CD4-positive, alpha-beta memory T cell (primary cell): Measurements from ENCODE around the gene ADAM15. TPM values are rescaled to one million over a fixed set of nuclear protein-coding genes. Genes with fewer than 3 reads are reported as not detected.

Experiments
- CTCF ChIA-PET: fragments of 350-600 bp; sonication (Branson Sonifier 250); formaldehyde crosslinking; loops from one replicate; lab custom pipeline; 2021; ENCODE audit warnings: inconsistent platforms; ENCODE audit not compliant: partially characterized antibody; lab: Charles Lee
- POLR2A ChIA-PET: fragments of 350-600 bp; sonication (Branson Sonifier 250); formaldehyde crosslinking; loops from one replicate; lab custom pipeline; 2021; ENCODE audit not compliant: partially characterized antibody; lab: Charles Lee
- DNase-seq, 5 donors: peaks; one replicate each; pipeline versions ENCODE4 v3.0.0 to v3.0.0-alpha.2; 2020 to 2022; ENCODE audit warnings: mixed read lengths in 1 of 5
- H3K27ac ChIP-seq: one replicate; pipeline ENCODE4 v1.7.0; 2013; ENCODE audit warnings: low read depth, low read length
- H3K27me3 ChIP-seq: 2 replicates; pipeline ENCODE4 v1.7.0; 2013; ENCODE audit warnings: mild to moderate bottlenecking, low read length, moderate library complexity; ENCODE audit not compliant: insufficient read depth
- H3K36me3 ChIP-seq: 2 replicates; pipeline ENCODE4 v1.7.0; 2013; ENCODE audit warnings: mild to moderate bottlenecking, low read length, moderate library complexity; ENCODE audit not compliant: insufficient read depth
- H3K4me1 ChIP-seq: 2 replicates; pipeline ENCODE4 v1.7.0; 2013; ENCODE audit warnings: mild to moderate bottlenecking, low read length, moderate library complexity; ENCODE audit not compliant: insufficient read depth
- H3K4me3 ChIP-seq, 2 donors: one replicate each; pipeline ENCODE4 v1.7.0; 2013; ENCODE audit warnings: low read length in 2 of 2, mild to moderate bottlenecking in 1 of 2
- H3K9me3 ChIP-seq, 2 donors: one replicate each; pipeline ENCODE4 v1.7.0; 2013; ENCODE audit warnings: low read length in 2 of 2, control low read depth in 1 of 2; ENCODE audit not compliant: control insufficient read depth in 1 of 2
- H3K27ac Mint-ChIP-seq, 7 donors: one replicate each; pipeline ENCODE4 v1.8.0; 2020 to 2021; ENCODE audit warnings: mixed read lengths in 7 of 7, mild to moderate bottlenecking in 6 of 7, inconsistent platforms in 3 of 7, moderate library complexity in 3 of 7
- H3K27me3 Mint-ChIP-seq, 2 donors: one replicate each; pipeline ENCODE4 v1.8.0; 2020 to 2021; ENCODE audit warnings: mixed read lengths in 2 of 2
- H3K36me3 Mint-ChIP-seq, 2 donors: one replicate each; pipeline ENCODE4 v1.8.0; 2020 to 2021; ENCODE audit warnings: mixed read lengths in 2 of 2, inconsistent platforms in 1 of 2, mild to moderate bottlenecking in 1 of 2
- H3K4me1 Mint-ChIP-seq, 4 donors: one replicate each; pipeline ENCODE4 v1.8.0; 2020 to 2021; ENCODE audit warnings: mixed read lengths in 4 of 4, mild to moderate bottlenecking in 1 of 4
- H3K4me3 Mint-ChIP-seq, 8 donors: one replicate each; pipeline ENCODE4 v1.8.0; 2020 to 2021; ENCODE audit warnings: mixed read lengths in 8 of 8, mild to moderate bottlenecking in 7 of 8, moderate library complexity in 6 of 8, inconsistent platforms in 3 of 8
- H3K9me3 Mint-ChIP-seq, 8 donors: one replicate each; pipeline ENCODE4 v1.8.0; 2020 to 2021; ENCODE audit warnings: mixed read lengths in 8 of 8, mild to moderate bottlenecking in 5 of 8, inconsistent platforms in 3 of 8, moderate library complexity in 1 of 8
- intact Hi-C: fragments of 100-400 bp; cut with micrococcal nuclease; formaldehyde crosslinking; loops from one replicate; pipeline ENCODE4 v1.15.1; 2023
- polyA plus RNA-seq, 2 donors: library from polyadenylated mRNA; unstranded; fragments of 300-500 nt; fragmentation: Illumina TruSeq; gene quantifications; one replicate each; pipeline ENCODE4 v1.2.3, GENCODE V29; 2021
- total RNA-seq, 2 experiments: library from RNA; stranded (reverse); gene quantifications; one replicate each; pipeline ENCODE4 v1.2.3, GENCODE V29; 2021

Gene ADAM15
- total and polyA plus RNA-seq, 4 experiments from 2014 or later, result 14.8 to 39.8 (median 25.9) TPM

GRCh38 chr1:155068599-155068998 lies 17.5 kb downstream of the ADAM15 start:
- no peaks in the 10 kb centered on the region for H3K27me3 Mint-ChIP-seq
- Histone ChIP-seq H3K4me3 (no peak overlapping the region), H3K27me3 (no peaks in the 10 kb centered on the region), H3K36me3 (no peaks in the 10 kb centered on the region), H3K27ac (no peak overlapping the region), H3K4me1 (peaks cover 38% of the 10 kb centered on the region), H3K9me3 (no peaks in the 10 kb centered on the region)
- H3K4me1 Mint-ChIP-seq, result peaks cover 19 to 60% (median 33%) of the 10 kb centered on the region in 4 donors
- intact Hi-C loops, result loop anchor here (10.0 kb wide), 1 partner anchor 304 kb away; no protein-coding TSS in a partner anchor
- peak overlapping the region in 1 of 7 donors; percentile 80 for H3K27ac Mint-ChIP-seq
- no peaks in the 10 kb centered on the region for H3K9me3 Mint-ChIP-seq
- peaks cover 11 to 17% of the 10 kb centered on the region in 2 donors for H3K36me3 Mint-ChIP-seq
- POLR2A ChIA-PET, result interaction anchor here (0.5 kb wide), 1 partner anchor 601 kb away, joined by 3 read pairs; no protein-coding TSS in a partner anchor
- CTCF ChIA-PET, result interaction anchor here (6.7 kb wide), 1 partner anchor 16 kb away, joined by 74 read pairs; no protein-coding TSS in a partner anchor
- peak overlapping the region in 1 of 8 donors; percentile 42 for H3K4me3 Mint-ChIP-seq
- DNase-seq, result no peak

- intact Hi-C loops, result loop anchor here (10.0 kb wide), 1 partner anchor 305 kb away; no protein-coding TSS in a partner anchor
- POLR2A ChIA-PET, result interaction anchor here (2.9 to 3.9 kb wide), 2 partner anchors 11 to 16 kb away, joined by 16 to 19 read pairs; no protein-coding TSS in a partner anchor
- no peaks in the 10 kb centered on the region for H3K9me3 Mint-ChIP-seq
Measured at GRCh38 chr1:155069551-155070157, 18.5 kb downstream of the ADAM15 start.

GRCh38 chr1:155070158-155070621 lies 19.1 kb downstream of the ADAM15 start:
- Histone ChIP-seq H3K27me3 (no peaks in the 10 kb centered on the region), H3K9me3 (no peaks in the 10 kb centered on the region), H3K27ac (no peak overlapping the region), H3K4me1 (peaks cover 30% of the 10 kb centered on the region), H3K36me3 (no peaks in the 10 kb centered on the region), H3K4me3 (peak overlapping the region; percentile 14 to 40)
- peaks cover 11 to 16% of the 10 kb centered on the region in 2 donors for H3K36me3 Mint-ChIP-seq
- no peaks in the 10 kb centered on the region for H3K9me3 Mint-ChIP-seq
- no peak overlapping the region for H3K27ac Mint-ChIP-seq
- H3K4me1 Mint-ChIP-seq, result peaks cover 14 to 56% (median 31%) of the 10 kb centered on the region in 4 donors
- DNase-seq, result no peak
- CTCF ChIA-PET, result interaction anchor here (0.7 to 2.5 kb wide), 7 partner anchors 9 to 26 kb away, joined by 3 to 9 read pairs (median 4); no protein-coding TSS in a partner anchor
- intact Hi-C loops, result no loop called here
- POLR2A ChIA-PET, result interaction anchor here (0.7 to 3.9 kb wide), 4 partner anchors 10 to 53 kb away, joined by 3 to 19 read pairs (median 10); partner anchors contain the start of gene ADAM15
- peak overlapping the region in 2 of 8 donors; percentile 15 to 60 for H3K4me3 Mint-ChIP-seq
- H3K27me3 Mint-ChIP-seq, result no peaks in the 10 kb centered on the region

More at GRCh38 chr1:155069551-155070157, 18.5 kb downstream of the ADAM15 start:
- Mint-ChIP-seq H3K4me1 (peaks cover 16 to 59% (median 33%) of the 10 kb centered on the region in 4 donors), H3K4me3 (no peak overlapping the region), H3K36me3 (peaks cover 11 to 16% of the 10 kb centered on the region in 2 donors), H3K27ac (peak overlapping the region in 1 of 7 donors; percentile 68), H3K27me3 (no peaks in the 10 kb centered on the region)
- Histone ChIP-seq H3K27ac (no peak overlapping the region), H3K9me3 (no peaks in the 10 kb centered on the region), H3K4me1 (peaks cover 35% of the 10 kb centered on the region), H3K4me3 (no peak overlapping the region), H3K27me3 (no peaks in the 10 kb centered on the region), H3K36me3 (no peaks in the 10 kb centered on the region)
- CTCF ChIA-PET, result interaction anchor here (1.0 to 2.5 kb wide), 3 partner anchors 8 to 15 kb away, joined by 4 to 9 read pairs (median 9); no protein-coding TSS in a partner anchor
- DNase-seq, result no peak

- peak; percentile 73 to 87 (median 79) for DNase-seq
- intact Hi-C loops, result loop anchor here (1.0 kb wide), 2 partner anchors 8 to 9 kb away; partner anchors contain the start of gene EFNA4
- no peaks in the 10 kb centered on the region for H3K27me3 ChIP-seq
- Mint-ChIP-seq H3K4me1 (peaks cover 14 to 55% (median 32%) of the 10 kb centered on the region in 4 donors), H3K4me3 (peak overlapping the region in 7 of 8 donors; percentile 10 to 68 (median 60)), H3K9me3 (no peaks in the 10 kb centered on the region), H3K27ac (peak overlapping the region in 2 of 7 donors; percentile 13 to 80), H3K27me3 (no peaks in the 10 kb centered on the region), H3K36me3 (peaks cover 11 to 16% of the 10 kb centered on the region in 2 donors)
- CTCF ChIA-PET, result interaction anchor here (0.7 to 2.6 kb wide), 10 partner anchors 9 to 54 kb away, joined by 3 to 10 read pairs (median 4); no protein-coding TSS in a partner anchor
- peak overlapping the region; percentile 14 to 40 for H3K4me3 ChIP-seq
- POLR2A ChIA-PET, result interaction anchor here (0.7 to 3.9 kb wide), 4 partner anchors 9 to 54 kb away, joined by 3 to 19 read pairs (median 10); partner anchors contain the start of gene ADAM15
- H3K4me1 ChIP-seq, result peaks cover 30% of the 10 kb centered on the region
- H3K36me3 ChIP-seq, result no peaks in the 10 kb centered on the region
- no peaks in the 10 kb centered on the region for H3K9me3 ChIP-seq
- no peak overlapping the region for H3K27ac ChIP-seq
Measured at GRCh38 chr1:155070721-155071569, 19.8 kb downstream of the ADAM15 start.

GRCh38 chr1:155071701-155072100 lies 20.6 kb downstream of the ADAM15 start:
- Mint-ChIP-seq H3K9me3 (no peaks in the 10 kb centered on the region), H3K4me1 (peaks cover 10 to 52% (median 29%) of the 10 kb centered on the region in 4 donors), H3K4me3 (peak overlapping the region in 5 of 8 donors; percentile 24 to 68 (median 62)), H3K27ac (peak overlapping the region in 5 of 7 donors; percentile 13 to 80 (median 72)), H3K36me3 (peaks cover 11 to 15% of the 10 kb centered on the region in 2 donors), H3K27me3 (no peaks in the 10 kb centered on the region)
- DNase-seq, result no peak
- peaks cover 30% of the 10 kb centered on the region for H3K4me1 ChIP-seq
- H3K36me3 ChIP-seq, result no peaks in the 10 kb centered on the region
- ChIA-PET CTCF (interaction anchor here (0.6 to 2.6 kb wide), 6 partner anchors 12 to 54 kb away, joined by 3 to 10 read pairs (median 4); no protein-coding TSS in a partner anchor), POLR2A (interaction anchor here (2.0 to 3.9 kb wide), 3 partner anchors 8 to 13 kb away, joined by 12 to 19 read pairs (median 16); partner anchors contain the start of gene EFNA4)
- no peak overlapping the region for H3K4me3 ChIP-seq
- intact Hi-C loops, result loop anchor here (1.0 kb wide), 2 partner anchors 8 to 9 kb away; partner anchors contain the start of gene EFNA4
- H3K9me3 ChIP-seq, result no peaks in the 10 kb centered on the region
- H3K27me3 ChIP-seq, result no peaks in the 10 kb centered on the region
- no peak overlapping the region for H3K27ac ChIP-seq

- Histone ChIP-seq H3K36me3 (no peaks in the 10 kb centered on the region), H3K4me1 (peaks cover 30% of the 10 kb centered on the region), H3K4me3 (no peak overlapping the region), H3K27me3 (no peaks in the 10 kb centered on the region), H3K9me3 (no peaks in the 10 kb centered on the region), H3K27ac (no peak overlapping the region)
- ChIA-PET CTCF (interaction anchor here (0.6 to 4.2 kb wide), 6 partner anchors 12 to 28 kb away, joined by 3 to 26 read pairs (median 6); no protein-coding TSS in a partner anchor), POLR2A (interaction anchor here (2.0 to 3.9 kb wide), 3 partner anchors 8 to 12 kb away, joined by 12 to 19 read pairs (median 16); partner anchors contain the start of gene EFNA4)
- H3K27me3 Mint-ChIP-seq, result no peaks in the 10 kb centered on the region
- peaks cover 12 to 57% (median 31%) of the 10 kb centered on the region in 4 donors for H3K4me1 Mint-ChIP-seq
- intact Hi-C loops, result no loop called here
- no peaks in the 10 kb centered on the region for H3K9me3 Mint-ChIP-seq
- H3K36me3 Mint-ChIP-seq, result peaks cover 7 to 9% of the 10 kb centered on the region in 2 donors
- peak overlapping the region in 2 of 7 donors; percentile 13 to 14 for H3K27ac Mint-ChIP-seq
- no peak overlapping the region for H3K4me3 Mint-ChIP-seq
- no peak for DNase-seq
Measured at GRCh38 chr1:155072531-155073289, 21.6 kb downstream of the ADAM15 start.
